Left colon (tissue), 2 donors: Measurements from ENCODE around the gene SFMBT2. TPM values are rescaled to one million over a fixed set of nuclear protein-coding genes. Genes with fewer than 3 reads are reported as not detected.

Experiments used
- ATAC-seq: fragments of 200-7000 bp; cut with Tn5 transposase; one replicate; pipeline ENCODE4 v1.9.1; 2020; ENCODE audit warnings: mild to moderate bottlenecking, moderate library complexity
- DNase-seq, 2 donors: peaks; one replicate each; pipeline ENCODE4 v3.0.0-alpha.2; 2020
- intact Hi-C, 2 donors: fragments of 100-400 bp; cut with DNase I in 1 of 2; cut with micrococcal nuclease in 1 of 2; formaldehyde crosslinking; loops; one replicate each; pipeline versions ENCODE4 v1.11.2 to v1.14.0; 2022; cut with DNase I, micrococcal nuclease
- total RNA-seq, 2 donors: library from RNA; stranded (reverse); fragmentation: NEBNext Ultra II Directional; extraction: Animal tissue kit (Norgen Biotek cat#: 25700); gene quantifications; one replicate each; pipeline ENCODE4 v1.2.1, GENCODE V29; 2021
- donor health status: DM: no; HTN: no; CAD: no.
- donor health status: DM: yes; HTN: yes; CAD: no.

Gene SFMBT2
- total RNA-seq, 2 donors from 2014 or later = 3.4 to 7.5 TPM

DNA sequence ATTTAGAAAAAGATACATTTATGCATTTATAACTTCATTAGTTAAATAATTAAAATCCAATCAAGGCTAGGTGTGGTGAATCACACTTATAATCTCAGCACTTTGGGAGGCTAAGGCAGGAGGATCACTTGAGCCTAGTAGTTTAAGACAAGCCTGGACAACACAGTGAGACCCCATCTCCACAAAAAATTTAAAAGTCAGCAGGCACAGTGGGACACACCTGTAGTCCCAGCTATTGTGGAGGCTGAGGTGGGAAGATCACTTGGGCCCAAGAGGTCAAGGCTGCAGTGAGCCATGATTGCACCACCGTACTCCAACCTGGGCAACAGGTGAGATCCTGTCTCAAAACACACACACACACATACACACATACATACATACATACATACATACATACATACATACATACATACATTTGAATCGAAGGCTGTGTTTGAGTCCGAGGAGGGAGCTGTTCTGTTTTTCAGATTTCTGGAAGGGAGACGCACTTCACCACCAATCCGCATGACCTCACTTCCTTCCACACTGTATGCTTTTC lies 30.1 kb downstream of the SFMBT2 start:
- intact Hi-C loops = no loop called here
- ATAC-seq = no peak

DNA sequence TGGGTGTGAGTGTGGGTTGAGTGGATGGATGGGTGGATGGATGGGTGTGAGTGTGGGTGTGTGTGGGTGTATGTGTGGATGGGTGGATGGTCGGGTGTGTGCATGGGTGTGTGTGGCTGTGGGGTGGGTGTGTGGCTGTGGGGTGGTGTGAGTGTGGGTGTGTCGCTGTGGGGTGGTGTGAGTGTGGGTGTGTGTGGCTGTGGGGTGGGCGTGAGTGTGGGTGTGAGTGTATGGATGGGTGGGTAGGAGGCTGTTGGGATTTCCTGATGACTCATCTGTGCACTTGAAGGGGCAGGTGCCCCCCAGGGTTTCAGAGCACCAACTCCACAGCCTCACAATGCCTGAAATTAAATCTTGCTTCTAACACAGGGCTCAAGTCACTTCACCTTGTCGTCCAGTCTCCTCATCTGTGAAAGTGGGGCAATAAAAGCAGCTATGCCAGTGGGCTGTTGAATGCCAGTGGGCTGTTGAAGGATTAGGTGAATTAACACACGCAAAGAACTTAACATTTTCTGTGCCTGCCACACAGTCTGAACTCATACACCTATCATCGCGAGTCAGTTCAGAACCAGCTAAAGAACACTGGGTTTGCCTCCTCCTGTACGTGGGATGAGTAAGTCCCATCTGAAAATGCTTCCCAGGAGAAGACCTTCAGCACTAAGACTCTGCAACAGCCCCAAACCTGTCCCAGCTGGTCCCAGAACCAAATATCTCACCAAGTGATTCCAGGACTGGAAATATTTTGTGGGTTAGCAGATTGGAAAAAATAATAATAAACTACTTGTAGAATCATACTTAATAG lies 32.0 kb downstream of the SFMBT2 start:
- no peak for ATAC-seq
- intact Hi-C loops = no loop called here
- DNase-seq = no peak

More for the DNA sequence above, 30.1 kb downstream of the SFMBT2 start:
- no peak for DNase-seq

DNA sequence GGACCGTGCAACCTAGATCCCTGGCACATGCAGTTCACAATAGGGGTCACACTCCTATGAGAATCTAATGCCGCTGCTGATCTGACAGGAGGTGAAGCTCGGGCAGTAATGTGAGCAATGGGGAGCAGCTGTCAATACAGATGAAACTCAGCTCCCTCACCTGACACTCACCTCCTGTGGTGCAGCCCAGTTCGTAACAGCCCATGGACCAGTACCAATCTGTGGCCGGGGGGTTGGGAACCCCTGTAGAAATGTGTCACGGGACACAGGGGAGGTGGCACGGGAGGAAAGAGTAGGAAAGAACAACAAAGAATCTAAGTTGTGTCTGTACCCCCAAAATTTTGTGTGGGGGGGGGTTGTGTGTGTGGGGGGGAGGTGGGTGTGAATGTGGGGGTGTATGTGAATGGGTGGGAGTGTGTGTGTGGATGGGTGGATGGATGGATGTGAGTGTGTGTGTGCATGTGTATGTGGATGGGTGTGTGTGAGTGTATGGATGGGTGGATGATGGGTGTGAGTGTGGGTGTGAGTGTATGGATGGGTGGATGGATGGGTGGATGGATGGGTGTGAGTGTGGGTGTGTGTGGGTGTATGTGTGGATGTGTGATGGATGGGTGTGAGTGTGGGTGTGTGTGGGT lies 33.1 kb downstream of the SFMBT2 start:
- DNase-seq = no peak
- intact Hi-C loops = no loop called here
- no peak for ATAC-seq

DNA sequence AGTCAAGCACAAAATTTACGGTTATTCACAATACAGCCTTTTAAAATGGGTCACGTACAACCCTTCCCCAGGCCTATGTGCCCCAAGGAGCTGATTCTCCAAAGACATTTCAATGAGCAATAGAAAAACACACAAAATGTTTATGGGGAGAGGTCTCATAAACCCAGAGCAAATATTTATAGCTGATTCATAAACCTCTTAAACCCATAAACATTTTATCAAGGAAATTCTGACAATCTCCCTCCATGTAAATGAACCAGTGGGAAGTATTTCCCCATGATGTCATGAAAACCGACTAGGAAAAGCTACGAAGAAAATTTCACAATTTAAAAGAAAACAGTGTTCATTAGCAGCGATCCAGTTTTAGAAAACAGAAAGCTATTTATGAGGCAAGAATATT lies 36.0 kb downstream of the SFMBT2 start:
- intact Hi-C loops = no loop called here
- no peak for ATAC-seq
- no peak for DNase-seq

DNA sequence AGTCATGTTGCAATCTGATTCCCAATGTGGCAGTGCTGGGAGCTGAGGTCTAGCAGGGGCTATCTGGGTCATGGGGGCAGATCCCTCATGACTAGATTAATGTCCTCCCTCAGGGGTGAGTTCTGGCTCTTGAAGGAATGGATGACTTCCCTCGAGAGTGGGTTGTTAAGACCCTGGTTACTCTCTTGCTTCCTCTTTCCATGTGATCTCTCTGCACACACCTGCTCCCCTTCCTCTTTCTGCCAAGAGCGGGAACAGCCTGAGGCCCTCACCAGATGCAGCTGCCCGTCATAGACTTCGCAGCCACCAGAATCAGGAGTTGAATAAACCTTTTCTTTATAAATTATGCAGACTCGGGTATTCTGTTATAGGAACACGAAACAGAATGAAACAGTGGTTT lies 37.8 kb downstream of the SFMBT2 start:
- intact Hi-C loops = no loop called here
- ATAC-seq = no peak
- DNase-seq = no peak

DNA sequence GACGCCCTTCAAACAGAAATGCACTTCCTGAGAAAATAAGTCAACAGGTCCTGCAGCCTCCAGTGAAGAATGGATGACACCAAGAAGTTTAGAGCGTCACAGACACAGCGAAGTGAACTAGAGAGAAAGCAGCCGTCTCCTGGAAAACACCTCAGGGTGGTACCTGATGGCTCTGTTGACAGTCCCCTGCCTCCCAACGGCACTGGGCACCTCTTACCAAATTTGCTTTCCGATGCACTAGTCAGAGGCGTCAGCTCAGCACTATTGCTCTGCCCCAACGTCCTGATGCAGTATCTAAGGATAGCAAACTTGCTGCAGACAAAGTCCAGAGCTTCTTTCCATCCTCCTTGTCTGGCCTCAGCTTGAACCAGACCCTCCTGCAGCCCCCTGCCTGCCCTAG lies 38.3 kb downstream of the SFMBT2 start:
- DNase-seq (no peak), ATAC-seq (no peak)
- intact Hi-C loops = no loop called here

DNA sequence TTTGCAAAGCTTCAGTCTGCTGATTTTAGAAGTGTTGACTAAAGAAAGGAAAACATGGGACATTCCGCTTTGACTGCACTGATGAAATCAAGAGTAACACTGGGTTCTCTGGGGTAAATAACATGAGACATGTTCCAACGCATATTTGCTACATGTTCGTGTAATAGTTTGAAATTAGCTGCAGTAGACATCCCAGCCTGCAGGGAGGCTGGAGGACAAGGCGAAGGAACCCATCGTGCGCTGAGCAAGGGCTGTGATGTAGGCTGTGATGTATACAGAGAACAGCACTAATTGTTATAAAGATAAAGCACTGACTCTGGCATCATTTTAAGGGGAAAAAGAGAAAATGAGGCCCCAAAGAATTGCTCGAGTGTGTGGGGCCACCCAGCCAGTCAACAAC lies 40.3 kb downstream of the SFMBT2 start:
- DNase-seq (no peak), ATAC-seq (no peak)
- intact Hi-C loops = no loop called here

DNA sequence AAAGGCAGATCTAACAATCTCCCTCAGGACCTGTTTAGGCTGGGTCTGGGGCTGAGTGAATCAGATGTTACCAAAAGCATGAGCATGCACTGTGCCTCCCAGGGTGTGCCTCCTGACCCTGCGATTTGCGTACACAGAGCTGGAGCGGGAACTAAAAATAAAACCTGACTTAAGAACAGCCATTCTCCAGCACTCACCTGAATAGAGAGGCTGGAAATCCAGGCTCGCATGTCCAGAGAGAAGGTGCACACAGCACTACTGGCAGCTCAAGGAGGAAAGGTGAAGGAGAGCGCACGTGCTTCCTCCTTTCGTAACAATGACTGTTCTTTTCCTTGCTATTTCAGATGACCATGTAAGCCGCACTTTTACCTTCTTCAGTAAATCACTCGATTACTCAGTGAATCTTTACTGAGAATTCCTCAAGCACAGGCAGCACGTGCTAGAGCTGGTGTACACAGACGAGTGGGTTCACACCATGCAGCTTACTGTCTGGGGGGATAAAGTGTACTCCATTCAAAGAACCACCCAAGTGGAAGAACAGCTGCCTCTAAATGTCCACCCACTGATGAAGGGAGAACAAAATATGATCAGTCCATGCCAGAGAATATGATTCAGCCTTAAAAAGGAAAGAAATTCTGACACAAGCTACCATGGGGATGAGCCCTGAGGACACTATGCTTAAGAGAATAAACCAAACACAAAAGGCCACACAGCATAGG lies 45.6 kb downstream of the SFMBT2 start:
- intact Hi-C loops = no loop called here
- no peak for ATAC-seq

DNA sequence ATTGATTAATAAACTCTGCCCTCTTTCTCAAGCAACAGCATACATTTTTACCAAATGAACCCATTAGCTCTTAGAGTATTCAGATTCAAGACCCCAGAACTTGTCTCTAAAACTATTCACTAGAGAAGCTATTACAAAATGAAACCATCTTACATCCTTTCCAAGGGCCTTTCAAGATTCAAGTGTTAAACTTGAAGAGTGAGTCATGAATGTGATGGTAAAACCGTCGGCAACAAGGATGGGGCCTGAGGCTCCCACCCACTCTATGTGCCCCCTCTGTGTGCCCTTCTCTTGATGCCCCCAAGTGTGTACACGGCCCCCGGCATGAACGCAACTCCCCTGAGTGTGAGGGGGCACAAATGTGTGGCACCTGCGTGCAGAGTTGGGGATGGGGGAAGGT lies 46.4 kb downstream of the SFMBT2 start:
- DNase-seq = no peak
- intact Hi-C loops = no loop called here

More for the DNA sequence above, 45.6 kb downstream of the SFMBT2 start:
- DNase-seq = no peak

DNA sequence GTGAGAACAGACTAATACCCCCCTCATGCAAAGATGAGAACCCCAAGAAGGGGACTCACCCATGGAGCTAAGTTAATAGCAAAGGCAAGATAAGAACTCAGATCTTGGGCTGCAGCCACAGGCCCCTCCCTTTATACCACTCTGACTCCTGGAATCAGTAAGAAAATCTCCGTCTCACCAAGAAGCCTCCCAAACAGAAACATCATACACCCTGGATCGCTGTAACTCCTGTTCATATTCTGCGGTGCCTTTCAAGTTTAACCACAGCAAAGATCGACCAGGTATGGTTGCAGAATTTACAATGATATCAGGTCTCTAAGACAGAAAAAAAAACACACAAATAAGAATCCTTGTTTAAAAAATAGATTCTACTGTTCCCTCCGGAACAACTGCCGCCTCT lies 47.1 kb downstream of the SFMBT2 start:
- ATAC-seq = no peak
- no peak for DNase-seq
- intact Hi-C loops = no loop called here

More for the DNA sequence above, 46.4 kb downstream of the SFMBT2 start:
- no peak for ATAC-seq

DNA sequence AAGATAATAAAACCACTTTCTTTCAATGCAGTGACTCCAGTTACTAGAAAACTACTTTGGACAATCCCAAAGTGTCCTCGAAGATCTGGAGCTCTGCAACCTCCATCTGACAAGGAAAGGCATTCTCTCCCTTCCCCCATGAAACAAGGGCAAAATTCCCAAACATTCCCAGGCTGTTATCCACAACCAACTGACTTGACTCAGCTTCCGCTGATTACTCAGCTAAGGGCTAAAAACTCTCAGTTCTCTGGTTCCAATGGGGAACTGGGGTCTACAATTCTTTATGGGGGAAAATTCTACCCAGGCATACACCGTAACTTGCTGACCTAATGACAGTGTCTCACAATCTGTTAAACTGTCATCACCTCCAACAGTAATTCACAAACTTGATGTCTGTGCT lies 48.4 kb downstream of the SFMBT2 start:
- intact Hi-C loops = no loop called here
- DNase-seq (no peak), ATAC-seq (no peak)

DNA sequence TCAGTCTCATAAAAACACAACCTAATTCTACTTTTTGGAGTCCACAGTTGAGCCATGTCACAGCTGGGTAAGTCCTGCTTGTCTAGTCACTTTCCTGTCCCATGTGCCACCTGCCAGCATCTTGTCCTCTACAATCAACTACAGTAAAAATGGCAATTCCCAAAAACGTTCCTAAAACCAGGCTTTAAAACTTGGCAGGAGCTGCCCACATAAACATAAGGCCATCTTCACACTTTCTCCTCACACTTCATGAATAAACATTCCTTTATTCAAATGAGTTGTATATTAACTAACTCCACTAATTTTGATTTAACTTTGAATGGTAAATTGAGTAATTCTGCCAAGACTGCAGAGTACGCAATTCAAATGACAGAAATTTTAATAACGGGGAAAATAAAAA lies 49.5 kb downstream of the SFMBT2 start:
- ATAC-seq (no peak), DNase-seq (no peak)
- intact Hi-C loops = no loop called here

DNA sequence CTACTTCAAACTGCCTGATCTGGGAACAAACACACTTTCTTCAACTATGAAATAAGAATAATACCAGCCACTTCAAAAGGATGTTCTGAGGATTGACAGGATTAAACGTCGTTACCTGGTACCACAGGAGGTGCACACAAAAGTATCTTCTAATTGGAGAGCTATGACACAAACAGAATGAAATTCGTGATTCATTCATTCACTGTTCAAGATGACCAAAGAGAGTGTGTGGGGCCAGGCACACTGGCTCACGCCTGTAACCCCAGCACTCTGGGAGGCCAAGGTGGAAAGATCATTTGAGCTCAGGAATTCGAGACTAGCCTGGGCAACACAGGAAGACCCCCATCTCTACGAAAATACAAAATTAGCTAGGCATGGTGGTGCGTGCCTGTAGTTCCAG lies 50.9 kb downstream of the SFMBT2 start:
- ATAC-seq = no peak
- intact Hi-C loops = no loop called here
- DNase-seq = no peak

DNA sequence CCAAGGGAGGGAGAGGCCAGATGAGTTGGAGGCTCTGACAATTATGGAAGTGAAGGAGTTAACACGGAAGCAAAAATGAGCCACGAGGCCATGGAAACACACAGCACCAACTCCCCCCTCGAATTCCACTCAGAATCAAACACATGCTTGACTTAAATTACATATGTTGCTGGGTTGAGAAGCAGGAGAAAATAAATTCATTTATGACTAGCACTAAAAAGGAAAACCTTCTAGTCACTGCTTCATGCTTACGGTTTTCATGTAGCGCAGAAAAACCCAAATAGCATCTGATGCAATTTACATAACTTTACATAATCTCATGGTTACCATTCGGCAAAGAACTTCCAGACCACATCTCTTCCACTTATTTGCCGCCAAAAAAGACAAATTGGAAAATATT lies 51.5 kb downstream of the SFMBT2 start:
- intact Hi-C loops = no loop called here
- ATAC-seq (no peak), DNase-seq (no peak)

DNA sequence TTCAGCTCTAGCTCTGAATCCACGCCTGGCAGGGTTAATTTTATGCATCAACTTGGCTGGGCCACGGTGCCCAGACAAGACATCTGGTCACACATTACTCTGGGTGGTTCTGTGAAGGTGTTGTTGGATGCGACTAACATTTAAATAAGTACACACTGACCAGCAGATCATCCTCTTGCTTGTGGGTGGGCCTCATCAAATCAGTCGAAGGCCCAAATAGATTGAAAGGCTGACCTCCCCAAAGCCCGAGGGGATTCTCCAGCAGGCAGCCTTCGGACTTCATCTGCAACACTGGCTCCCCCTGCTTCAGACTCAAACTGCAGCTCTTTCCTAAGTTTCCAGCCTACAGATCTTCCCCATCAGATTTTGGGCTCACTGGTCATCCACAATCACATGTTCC lies 53.6 kb downstream of the SFMBT2 start:
- intact Hi-C loops = no loop called here
- ATAC-seq (no peak), DNase-seq (no peak)

DNA sequence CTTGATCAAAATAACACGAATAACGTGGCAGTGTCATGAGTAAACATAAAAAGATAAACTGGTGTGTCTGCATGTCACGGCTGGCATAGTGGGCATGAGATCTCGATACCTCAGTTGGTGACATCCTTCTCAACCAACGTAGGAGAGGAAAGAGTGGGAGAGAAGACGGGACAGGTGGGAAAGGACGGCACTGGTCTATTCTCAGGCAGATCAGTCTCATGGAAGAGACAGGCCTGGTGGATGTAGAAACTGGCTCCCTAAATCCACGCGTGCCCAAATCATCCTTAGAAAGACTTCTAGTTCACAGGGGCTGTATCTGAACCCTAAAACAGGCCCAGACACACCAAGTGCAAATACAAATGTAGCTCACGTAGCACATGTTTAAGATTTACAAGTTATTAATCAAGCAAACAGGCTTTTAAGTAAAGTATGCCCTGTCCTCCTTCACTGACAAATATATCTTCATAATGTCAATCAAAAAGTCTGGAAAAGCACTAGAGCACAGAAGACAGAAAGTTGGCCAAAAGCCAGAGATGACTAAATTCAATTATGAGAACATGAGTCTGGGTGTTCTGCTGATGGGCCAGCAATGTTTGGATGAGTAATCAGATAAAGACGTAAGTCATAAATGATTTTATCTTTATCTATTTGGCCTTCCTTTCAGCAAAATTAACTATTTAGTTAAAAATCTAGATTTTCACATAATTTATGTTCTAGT lies 56.3 kb downstream of the SFMBT2 start:
- no peak for DNase-seq
- ATAC-seq = no peak
- intact Hi-C loops = no loop called here

DNA sequence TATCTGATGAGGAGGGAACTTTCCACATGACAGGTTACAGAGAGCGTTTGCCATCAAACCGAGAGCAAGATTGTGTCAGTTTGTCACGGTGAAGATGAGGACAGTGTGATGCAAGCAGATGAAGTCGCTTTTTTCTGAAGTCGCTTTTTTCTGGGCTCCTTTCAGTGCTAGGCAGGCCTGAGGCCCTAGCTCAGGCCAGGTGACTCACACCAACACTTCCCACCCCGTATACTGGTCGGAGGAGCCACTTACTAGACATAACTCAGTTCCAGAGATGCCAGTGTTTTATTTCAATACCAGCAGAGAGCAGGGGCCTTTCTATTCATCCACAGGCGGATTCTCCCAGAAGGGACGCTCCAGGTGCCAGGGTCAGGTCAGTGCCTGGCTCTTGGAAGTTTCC lies 58.9 kb downstream of the SFMBT2 start:
- DNase-seq (no peak), ATAC-seq (no peak)
- intact Hi-C loops = no loop called here

DNA sequence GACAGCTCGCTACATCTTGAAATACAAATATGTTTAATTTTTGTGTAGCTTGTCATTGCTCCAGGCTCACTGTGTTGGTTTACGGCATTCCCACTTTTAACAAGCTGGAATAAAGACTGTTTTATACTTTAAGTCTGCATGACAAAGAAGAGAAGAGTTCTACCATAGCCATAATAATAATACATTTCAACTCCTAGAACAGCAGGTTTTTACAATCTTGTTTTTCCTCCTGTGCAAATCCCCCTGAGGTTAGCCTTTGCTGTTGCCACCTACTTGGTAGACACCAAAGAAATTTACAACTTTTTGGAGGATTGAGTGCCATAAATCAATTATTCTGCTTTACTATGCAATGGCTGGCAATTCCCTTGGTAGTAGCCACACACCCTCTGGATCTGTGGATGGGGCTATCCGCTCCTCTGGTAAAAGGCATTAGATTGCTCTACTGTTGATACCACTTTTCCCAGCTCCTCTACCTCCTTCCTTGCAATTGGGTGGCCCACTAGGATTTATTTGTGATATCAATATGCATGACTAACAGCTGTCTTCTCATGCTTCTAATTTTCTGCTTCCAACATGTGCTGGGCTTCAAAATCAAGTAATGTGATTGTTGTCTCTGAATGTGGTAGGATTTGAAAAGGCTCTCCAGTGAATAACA lies 60.2 kb downstream of the SFMBT2 start:
- ATAC-seq = no peak
- intact Hi-C loops = no loop called here

DNA sequence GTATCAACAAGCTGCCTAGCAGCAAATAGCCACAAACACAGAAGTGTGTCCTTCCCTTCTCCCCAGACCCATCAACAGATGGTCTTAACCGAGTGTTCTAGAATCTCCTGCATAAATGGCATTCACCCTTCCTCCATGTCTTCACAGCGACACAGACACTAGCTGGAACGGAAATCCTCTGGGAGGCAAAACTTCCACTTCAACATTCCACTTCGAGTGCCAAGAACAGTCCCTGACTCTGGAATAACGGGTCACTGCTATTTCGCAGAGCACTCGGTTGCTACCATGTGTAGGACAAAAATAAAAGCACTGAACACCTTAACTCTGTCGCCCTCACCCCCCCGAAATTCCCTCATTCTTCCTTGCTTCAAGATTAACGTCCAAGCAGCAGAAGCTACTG lies 65.1 kb downstream of the SFMBT2 start:
- intact Hi-C loops = no loop called here
- DNase-seq (no peak), ATAC-seq (no peak)

More for the DNA sequence above, 60.2 kb downstream of the SFMBT2 start:
- no peak for DNase-seq
